ENCODE data around the gene PDYN. TPM values are rescaled to one million over a fixed set of nuclear protein-coding genes. Genes with fewer than 3 reads are reported as not detected.

The PDYN gene
- total and polyA plus RNA-seq, 9 of the 15 experiments (the other 6 are each of a cell fraction or from before 2014, with no cell fraction given): not detected

GRCh38 chr20:2006452-2007361, 12.8 kb upstream of the PDYN start (continued):
- no peak for TF ChIP-seq TBL1XR1 (IDR thresholded peaks at IDR 0.05; ENCODE audit: low read length in 2 of 2)
- no peak for TF ChIP-seq SNIP1 (IDR thresholded peaks at IDR 0.05; ENCODE audit: low read depth)
- TF ChIP-seq RAD21 (CRISPR knock-in tag; conservative IDR thresholded peaks at IDR 0.05 in 1 of 2, IDR thresholded peaks at IDR 0.05 in 1 of 2): peak in 1 of 2 experiments; percentile 53; a peak in 2 of 4 replicates
- TF ChIP-seq KLF10 (CRISPR knock-in tag; IDR thresholded peaks at IDR 0.05): no peak
- no peak for TF ChIP-seq PHF8 (IDR thresholded peaks at IDR 0.05; ENCODE audit: borderline replicate concordance, low read length)

DNA sequence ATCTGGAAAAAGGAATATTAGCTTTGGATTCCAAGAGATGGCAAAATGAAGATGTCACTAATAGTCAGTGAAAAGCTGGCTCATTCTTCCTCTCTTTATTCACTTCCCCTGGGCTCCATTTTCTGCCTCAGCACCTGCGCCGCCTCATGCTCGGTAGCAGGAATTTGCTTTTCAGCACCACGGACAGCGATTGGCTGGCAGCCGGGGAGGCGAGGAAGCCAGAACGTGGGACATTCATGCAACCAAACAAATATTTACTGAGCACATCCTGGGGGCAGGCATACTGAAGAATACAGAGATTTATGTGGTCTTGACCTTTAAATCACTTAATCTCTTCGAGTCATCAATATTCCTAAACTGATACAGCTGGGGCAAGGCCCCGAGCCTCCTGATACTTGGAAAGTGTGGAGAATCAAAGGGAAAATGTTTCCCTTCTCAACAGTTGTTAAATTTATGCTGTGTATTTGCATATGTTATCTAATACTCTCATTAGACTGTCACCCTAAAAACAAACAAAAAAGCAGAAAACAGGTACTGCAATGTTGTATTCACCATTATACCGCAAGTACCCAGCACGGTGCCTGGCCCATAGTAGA, 12.1 kb upstream of the PDYN start:
- no peaks in the 10 kb centered on the region for H3K9me3 ChIP-seq (replicated peaks; ENCODE audit: control insufficient read depth, insufficient read depth, low read depth, low read length)
- BruUV-seq (replicated peaks): no TSS peak
- intact Hi-C loops (cut with micrococcal nuclease) (loop anchor here (1.0 to 5.0 kb wide), 2 partner anchors 86 to 166 kb away; no protein-coding TSS in a partner anchor), in situ Hi-C loops (cut with MboI) (no loop called here)
- no peaks in the 10 kb centered on the region for H4K20me1 ChIP-seq (replicated peaks; ENCODE audit: control insufficient read depth, insufficient read depth, low read length)
- ATAC-seq (peak; percentile 56; the same call in 1 of the 3 replicates), FAIRE-seq (no peak), DNase-seq (ENCODE audit: extremely low read depth in 1 of 4, low spot score in 3 of 4) (peak; percentile 39 to 62 (median 58))
- no peaks in the 10 kb centered on the region for H3K36me3 ChIP-seq (ENCODE audit: control insufficient read depth, insufficient read depth, low read length)
- no peak overlapping the region for H3K27ac ChIP-seq (ENCODE audit: extremely low read depth, low read depth, low read length)
- POLR2A ChIA-PET: interaction anchor here (1.6 kb wide), 1 partner anchor 164 kb away, joined by 4 read pairs; no protein-coding TSS in a partner anchor
- H3K4me1 ChIP-seq (replicated peaks in 1 of 2; ENCODE audit: control insufficient read depth in 2 of 2, insufficient read depth in 2 of 2, low read length in 2 of 2): no peaks in the 10 kb centered on the region
- no peak overlapping the region for H3K4me2 ChIP-seq (ENCODE audit: insufficient read depth, low read length)
- H3K79me2 ChIP-seq (ENCODE audit: control insufficient read depth, insufficient read depth, low read length): no peaks in the 10 kb centered on the region
- no peak overlapping the region for H2AFZ ChIP-seq (ENCODE audit: low read depth, low read length)
- H3K9me1 ChIP-seq (ENCODE audit: control insufficient read depth, insufficient read depth, low read length): no peaks in the 10 kb centered on the region
- H3K9ac ChIP-seq (ENCODE audit: insufficient read depth in 1 of 2, low read depth in 2 of 2, low read length in 2 of 2): no peak overlapping the region
- H3K27me3 ChIP-seq (ENCODE audit: control insufficient read depth in 2 of 2, insufficient read depth in 2 of 2, low read length in 2 of 2): no peaks in the 10 kb centered on the region
- no peak overlapping the region for H3K4me3 ChIP-seq
- CTCF ChIA-PET (ENCODE audit: low intra/inter-chr PET ratio): interaction anchor here (0.7 to 2.4 kb wide), 2 partner anchors 163 to 167 kb away, joined by 4 to 14 read pairs; no protein-coding TSS in a partner anchor
- WGBS (ENCODE audit: insufficient coverage, low coverage, missing lambda C conversion rate): 4% methylated on average over 12 of the region's 12 CpGs
- TF ChIP-seq KLF10 (CRISPR knock-in tag; IDR thresholded peaks at IDR 0.05) (no peak), HBP1 (CRISPR knock-in tag; IDR thresholded peaks at IDR 0.05) (no peak), GATAD2B (IDR thresholded peaks at IDR 0.05; ENCODE audit: borderline replicate concordance) (no peak), MIER1 (IDR thresholded peaks at IDR 0.05; ENCODE audit: low read depth) (peak; percentile 89), RCOR1 (IDR thresholded peaks at IDR 0.05; ENCODE audit: borderline replicate concordance in 1 of 2, low read depth in 2 of 2, low read length in 2 of 2) (0 out of 4 replicates have a peak, but pooled peaks of 1 of the 2 experiments have one; percentile 28), MAZ (CRISPR knock-in tag; conservative IDR thresholded peaks at IDR 0.05 in 1 of 2, IDR thresholded peaks at IDR 0.05 in 1 of 2) (0 out of 4 replicates have a peak, but pooled peaks of 1 of the 2 experiments have one; percentile 38), ZNF239 (CRISPR knock-in tag; IDR thresholded peaks at IDR 0.05) (no peak), ZNF511 (CRISPR knock-in tag; IDR thresholded peaks at IDR 0.05) (peak; percentile 80; the same call in 1 of the 2 replicates), ATF6 (CRISPR knock-in tag; IDR thresholded peaks at IDR 0.05) (0 out of 2 replicates have a peak, but pooled peaks have one; percentile 41), TCF7L2 (IDR thresholded peaks at IDR 0.05; ENCODE audit: low read depth, low read length) (no peak)

All from K562 (cell line).